Epithelial cell of proximal tubule (primary cell): Measurements from ENCODE around the gene MARS1. TPM values are rescaled to one million over a fixed set of nuclear protein-coding genes. Genes with fewer than 3 reads are reported as not detected.

Experiments used
- DNase-seq: peaks from one replicate; pipeline ENCODE4 v3.0.0-alpha.2; 2011; ENCODE audit warnings: low read depth
- H3K4me3 ChIP-seq: 2 replicates; pipeline ENCODE4 v1.5.1; 2011; ENCODE audit warnings: low read depth, mild to moderate bottlenecking, low read length
- total RNA-seq: library from RNA; depleted of rRNA; stranded (reverse); fragments of >200 nt; gene quantifications from 2 replicates; pipeline ENCODE4 v1.2.3, GENCODE V29; 2015
- TF ChIP-seq, protein P1 (sequence below): conservative IDR thresholded peaks from 2 replicates; pipeline ENCODE4 v1.5.1; 2012; ENCODE audit warnings: low read depth, mild to moderate bottlenecking, low read length

MARS1 gene
- total RNA-seq, 1 donor from 2014 or later = 107 TPM

DNA sequence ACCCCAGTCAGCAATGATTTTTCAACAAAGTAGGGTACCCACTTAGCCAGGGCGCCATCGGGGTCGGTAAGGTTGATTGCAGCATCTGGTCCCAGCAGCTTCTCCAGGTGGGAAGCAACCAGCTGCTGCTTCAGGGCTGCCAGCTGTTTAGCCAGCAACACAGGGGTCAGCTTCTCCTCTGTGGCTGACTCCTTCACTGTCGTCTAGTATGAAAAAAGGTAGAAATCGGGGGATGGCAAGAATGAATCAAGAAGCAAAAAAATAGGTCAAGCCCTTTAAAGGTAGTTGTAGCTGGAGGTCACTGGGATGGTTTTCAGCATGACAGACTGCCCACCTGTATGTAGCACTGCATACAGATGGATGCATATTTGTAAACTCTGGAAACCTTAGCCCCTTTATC lies 46.4 kb downstream of the MARS1 start:
- no peak overlapping the region for H3K4me3 ChIP-seq
- no peak for DNase-seq
- TF ChIP-seq, protein P1, sequence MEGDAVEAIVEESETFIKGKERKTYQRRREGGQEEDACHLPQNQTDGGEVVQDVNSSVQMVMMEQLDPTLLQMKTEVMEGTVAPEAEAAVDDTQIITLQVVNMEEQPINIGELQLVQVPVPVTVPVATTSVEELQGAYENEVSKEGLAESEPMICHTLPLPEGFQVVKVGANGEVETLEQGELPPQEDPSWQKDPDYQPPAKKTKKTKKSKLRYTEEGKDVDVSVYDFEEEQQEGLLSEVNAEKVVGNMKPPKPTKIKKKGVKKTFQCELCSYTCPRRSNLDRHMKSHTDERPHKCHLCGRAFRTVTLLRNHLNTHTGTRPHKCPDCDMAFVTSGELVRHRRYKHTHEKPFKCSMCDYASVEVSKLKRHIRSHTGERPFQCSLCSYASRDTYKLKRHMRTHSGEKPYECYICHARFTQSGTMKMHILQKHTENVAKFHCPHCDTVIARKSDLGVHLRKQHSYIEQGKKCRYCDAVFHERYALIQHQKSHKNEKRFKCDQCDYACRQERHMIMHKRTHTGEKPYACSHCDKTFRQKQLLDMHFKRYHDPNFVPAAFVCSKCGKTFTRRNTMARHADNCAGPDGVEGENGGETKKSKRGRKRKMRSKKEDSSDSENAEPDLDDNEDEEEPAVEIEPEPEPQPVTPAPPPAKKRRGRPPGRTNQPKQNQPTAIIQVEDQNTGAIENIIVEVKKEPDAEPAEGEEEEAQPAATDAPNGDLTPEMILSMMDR = no peak

GRCh38 chr12:57534991-57535543 lies 47.2 kb downstream of the MARS1 start:
- DNase-seq = no peak
- TF ChIP-seq, protein P1 = no peak
- no peak overlapping the region for H3K4me3 ChIP-seq

GRCh38 chr12:57535764-57536596 lies 48.1 kb downstream of the MARS1 start:
- TF ChIP-seq, protein P1 = no peak
- DNase-seq = no peak
- no peak overlapping the region for H3K4me3 ChIP-seq

DNA sequence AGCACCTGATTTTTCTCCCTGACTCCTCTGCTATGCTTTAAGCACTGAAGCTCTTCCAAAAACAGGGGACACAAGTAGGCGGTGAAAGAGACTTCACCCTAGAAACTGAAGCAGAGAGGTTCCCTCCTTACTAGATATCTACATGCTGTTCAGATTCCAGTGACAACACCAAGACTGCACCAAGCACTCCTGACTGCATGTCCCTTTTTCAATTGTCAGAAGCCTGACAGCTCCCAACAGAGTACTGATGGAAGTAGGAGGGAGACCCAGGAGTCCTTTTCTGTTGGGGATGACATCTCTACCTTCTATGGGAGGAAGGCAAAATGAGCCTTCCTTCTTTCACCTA lies 48.7 kb downstream of the MARS1 start:
- DNase-seq = no peak
- TF ChIP-seq, protein P1 = no peak
- H3K4me3 ChIP-seq = no peak overlapping the region

- no peak overlapping the region for H3K4me3 ChIP-seq
- no peak for DNase-seq
- TF ChIP-seq, protein P1 = no peak
These were observed 51.4 kb downstream of the MARS1 start for GRCh38 chr12:57539134-57539768.

DNA sequence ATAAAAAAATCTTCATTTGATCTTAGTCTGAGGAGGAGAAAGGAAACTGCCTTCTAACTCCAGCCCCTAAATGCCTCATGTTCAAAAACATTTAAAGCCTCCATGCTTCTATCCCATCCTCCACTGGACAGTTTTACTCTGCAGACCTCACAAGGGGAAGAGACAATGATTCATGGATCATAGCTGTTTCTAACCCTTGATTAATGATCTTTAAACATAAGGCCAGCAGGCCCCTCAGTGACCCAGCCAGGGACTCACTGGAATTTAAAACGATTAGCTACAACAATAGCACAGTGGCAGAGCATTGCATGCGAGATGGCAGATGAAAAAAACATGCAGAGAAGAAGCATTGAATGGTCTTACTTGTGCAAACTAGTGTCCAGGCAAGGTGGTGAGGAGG lies 53.1 kb downstream of the MARS1 start:
- no peak for DNase-seq

More for the DNA sequence above, 53.1 kb downstream of the MARS1 start:
- TF ChIP-seq, protein P1 = no peak
- no peak overlapping the region for H3K4me3 ChIP-seq
